ENCODE data around the gene ATP6V0A1.

The ATP6V0A1 gene

GRCh38 chr17:42525221-42525620, 66.5 kb downstream of the ATP6V0A1 start:
- ChIA-PET POLR2A (ENCODE audit: low non-redundant PET) (no interaction called here), CTCF (interaction anchor here (0.5 kb wide), 1 partner anchor 829 kb away, joined by 3 read pairs; no protein-coding TSS in a partner anchor)
- peak overlapping the region; percentile 93 for H3K27ac ChIP-seq
- no peak for TF ChIP-seq CTCF (conservative IDR thresholded peaks at IDR 0.05; ENCODE audit: low read depth)
- peak; percentile 48 for DNase-seq (ENCODE audit: low spot score)

DNA sequence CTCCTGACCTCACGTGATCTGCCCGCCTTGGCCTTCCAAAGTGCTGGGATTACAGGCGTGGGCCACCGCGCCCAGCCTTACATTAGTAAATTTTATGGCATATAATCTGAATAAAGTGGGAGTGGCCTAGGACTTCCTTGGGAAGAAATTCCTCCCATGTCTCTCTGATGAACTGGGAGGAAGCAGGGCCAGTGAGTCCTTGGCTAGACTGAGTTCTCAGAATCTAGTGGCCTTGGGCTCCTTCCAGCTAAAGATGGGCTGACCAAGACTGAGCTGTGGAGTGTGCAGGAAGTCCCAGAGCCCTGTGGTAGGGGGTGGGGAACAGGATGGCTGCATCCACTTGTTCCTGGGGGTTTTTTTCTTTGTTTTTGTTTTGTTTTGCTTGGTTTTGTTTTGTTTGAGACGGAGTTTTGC, 67.4 kb downstream of the ATP6V0A1 start:
- peak overlapping the region; percentile 93 for H3K27ac ChIP-seq
- no peak for TF ChIP-seq CTCF (conservative IDR thresholded peaks at IDR 0.05; ENCODE audit: low read depth)
- DNase-seq (ENCODE audit: low spot score): no peak
- CTCF ChIA-PET: no interaction called here
- POLR2A ChIA-PET (ENCODE audit: low non-redundant PET): no interaction called here

DNA sequence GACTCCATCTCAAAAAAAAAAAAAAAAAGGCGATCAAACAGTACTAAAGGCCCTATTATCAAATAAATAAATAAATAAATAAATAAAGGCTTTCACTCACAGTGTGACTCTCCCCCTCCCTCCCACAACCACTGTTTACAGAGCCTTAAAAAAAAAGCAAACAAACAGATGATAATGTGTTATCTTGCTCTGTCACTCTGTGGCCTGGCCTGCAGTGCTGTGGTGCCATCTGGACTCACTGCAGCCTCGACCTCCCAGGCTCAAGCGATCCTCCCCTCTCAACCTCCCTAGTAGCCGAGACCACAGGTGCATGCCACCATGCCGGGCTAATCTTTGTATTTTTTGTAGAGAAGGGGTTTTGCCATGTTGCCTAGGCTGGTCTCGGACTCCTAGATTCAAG, 69.3 kb downstream of the ATP6V0A1 start:
- H3K27ac ChIP-seq: peak overlapping the region; percentile 93
- no peak for DNase-seq (ENCODE audit: low spot score)
- POLR2A ChIA-PET (ENCODE audit: low non-redundant PET): no interaction called here
- no peak for TF ChIP-seq CTCF (conservative IDR thresholded peaks at IDR 0.05; ENCODE audit: low read depth)
- CTCF ChIA-PET: interaction anchor here (0.5 to 1.4 kb wide), 13 partner anchors 10 to 685 kb away, joined by 3 to 14 read pairs (median 3); partner anchors contain the start of gene CAVIN1

- peak overlapping the region; percentile 93 for H3K27ac ChIP-seq
- POLR2A ChIA-PET (ENCODE audit: low non-redundant PET): interaction anchor here (0.7 to 1.2 kb wide), 2 partner anchors 8 to 877 kb away, joined by 3 to 6 read pairs; no protein-coding TSS in a partner anchor
- no peak for TF ChIP-seq CTCF (conservative IDR thresholded peaks at IDR 0.05; ENCODE audit: low read depth)
- CTCF ChIA-PET: interaction anchor here (1.0 kb wide), 1 partner anchor 79 kb away, joined by 3 read pairs; no protein-coding TSS in a partner anchor
- no peak for DNase-seq (ENCODE audit: low spot score)
Measured at GRCh38 chr17:42529061-42529460, 70.4 kb downstream of the ATP6V0A1 start.

GRCh38 chr17:42530952-42531454, 72.3 kb downstream of the ATP6V0A1 start:
- H3K27ac ChIP-seq: peak overlapping the region; percentile 93
- ChIA-PET CTCF (interaction anchor here (0.5 to 0.6 kb wide), 3 partner anchors 45 to 194 kb away, joined by 3 to 5 read pairs (median 3); no protein-coding TSS in a partner anchor), POLR2A (ENCODE audit: low non-redundant PET) (interaction anchor here (0.6 kb wide), 1 partner anchor 431 kb away, joined by 6 read pairs; no protein-coding TSS in a partner anchor)
- no peak for TF ChIP-seq CTCF (conservative IDR thresholded peaks at IDR 0.05; ENCODE audit: low read depth)
- no peak for DNase-seq (ENCODE audit: low spot score)

DNA sequence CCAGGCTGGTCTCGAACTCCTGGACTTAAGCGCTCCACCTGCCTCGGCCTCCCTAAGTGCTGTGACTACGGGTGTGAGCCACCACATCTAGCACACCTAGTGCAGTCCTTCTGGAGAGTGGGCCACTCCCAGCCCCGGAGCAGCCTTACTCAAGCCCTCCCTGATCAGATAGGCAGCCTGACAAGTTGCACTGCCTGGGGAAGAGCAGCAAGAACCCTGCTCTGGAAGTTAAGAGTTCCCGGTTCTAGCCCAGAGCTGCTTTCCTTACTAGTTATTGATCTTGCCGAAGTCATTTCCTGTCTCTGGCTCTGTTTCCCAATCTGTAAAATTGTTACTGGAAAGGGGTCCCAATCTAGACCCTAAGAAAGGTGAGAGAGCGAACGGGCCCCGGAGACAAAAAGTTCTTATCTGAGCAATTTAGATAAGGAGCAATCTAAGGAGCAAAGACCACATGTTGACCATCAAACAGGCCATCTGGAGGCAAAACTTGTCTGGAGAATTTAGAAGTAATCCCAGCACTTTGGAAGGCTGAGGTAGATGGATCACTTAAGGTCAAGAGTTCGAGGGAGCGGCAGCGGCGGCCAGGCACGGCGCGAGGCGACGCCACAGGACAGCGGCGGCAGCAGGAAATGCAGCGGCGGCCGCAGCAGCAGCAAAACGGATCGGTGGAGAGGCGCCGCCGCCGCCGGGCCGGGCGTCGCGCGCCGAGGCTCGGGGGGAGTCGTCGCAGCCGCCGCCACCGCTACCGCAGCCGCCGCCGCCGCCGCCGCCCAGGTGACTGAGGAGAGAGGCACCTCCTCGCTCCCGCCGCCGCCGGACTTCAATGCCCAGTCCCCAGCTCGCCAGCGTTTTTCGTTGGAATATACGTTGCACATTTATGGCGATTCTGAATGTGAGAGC, 73.0 kb downstream of the ATP6V0A1 start:
- ChIA-PET POLR2A (ENCODE audit: low non-redundant PET) (no interaction called here), CTCF (interaction anchor here (0.6 kb wide), 1 partner anchor 45 kb away, joined by 3 read pairs; no protein-coding TSS in a partner anchor)
- DNase-seq (ENCODE audit: low spot score): no peak

More for the DNA sequence above, 73.0 kb downstream of the ATP6V0A1 start:
- peak overlapping the region; percentile 93 for H3K27ac ChIP-seq
- TF ChIP-seq CTCF (conservative IDR thresholded peaks at IDR 0.05; ENCODE audit: low read depth): peak; percentile 70
